Astrocyte (in vitro differentiated cells and primary cell): ENCODE data around the gene AIP. TPM values are rescaled to one million over a fixed set of nuclear protein-coding genes. Genes with fewer than 3 reads are reported as not detected.

Experiments
- DNase-seq: peaks from one replicate; pipeline ENCODE4 v3.0.0-alpha.2; 2010; ENCODE audit warnings: low read depth
- FAIRE-seq: peaks from 2 replicates; lab custom pipeline; 2011; peaks lifted over from hg19 to GRCh38; lab: Jason Lieb, UNC
- H2AFZ ChIP-seq: 2 replicates; pipeline ENCODE4 v1.6.0; 2012; ENCODE audit warnings: low read depth, low read length, inconsistent platforms
- H3K27ac ChIP-seq: 2 replicates; pipeline ENCODE4 v1.5.1; 2011; ENCODE audit warnings: low read depth, low read length, inconsistent platforms
- H3K27me3 ChIP-seq: 2 replicates; pipeline ENCODE4 v1.6.0; 2011; ENCODE audit warnings: low read length, inconsistent platforms; ENCODE audit not compliant: insufficient read depth
- H3K36me3 ChIP-seq: 2 replicates; pipeline ENCODE4 v1.5.1; 2011; ENCODE audit warnings: low read length, inconsistent platforms; ENCODE audit not compliant: insufficient read depth
- H3K4me1 ChIP-seq: 2 replicates; pipeline ENCODE4 v1.5.1; 2011; ENCODE audit warnings: low read length, inconsistent platforms; ENCODE audit not compliant: insufficient read depth
- H3K4me2 ChIP-seq: 2 replicates; pipeline ENCODE4 v1.6.0; 2012; ENCODE audit warnings: low read length, inconsistent platforms
- H3K4me3 ChIP-seq: 2 replicates; pipeline ENCODE4 v1.5.1; 2011; ENCODE audit warnings: low read depth, mild to moderate bottlenecking, low read length, inconsistent platforms; ENCODE audit not compliant: insufficient read depth
- H3K79me2 ChIP-seq: 2 replicates; pipeline ENCODE4 v1.6.0; 2012; ENCODE audit warnings: mild to moderate bottlenecking, low read length, inconsistent platforms; ENCODE audit not compliant: insufficient read depth
- H3K9ac ChIP-seq: 2 replicates; pipeline ENCODE4 v1.6.0; 2012; ENCODE audit warnings: mild to moderate bottlenecking, low read length, inconsistent platforms
- H3K9me3 ChIP-seq: 2 replicates; pipeline ENCODE4 v1.5.1; 2012; ENCODE audit warnings: low read depth, mild to moderate bottlenecking, low read length, inconsistent platforms; ENCODE audit not compliant: insufficient read depth
- H4K20me1 ChIP-seq: 2 replicates; pipeline ENCODE4 v1.6.0; 2012; ENCODE audit warnings: low read length, inconsistent platforms; ENCODE audit not compliant: insufficient read depth
- H3K27ac Mint-ChIP-seq: one replicate; pipeline ENCODE4 v1.8.0; 2021; ENCODE audit warnings: mild to moderate bottlenecking, mixed read lengths; ENCODE audit not compliant: unreplicated experiment
- H3K27me3 Mint-ChIP-seq: one replicate; pipeline ENCODE4 v1.8.0; 2021; ENCODE audit warnings: low read depth, mixed read lengths; ENCODE audit not compliant: unreplicated experiment
- H3K36me3 Mint-ChIP-seq: one replicate; pipeline ENCODE4 v1.8.0; 2021; ENCODE audit warnings: low read depth, mixed read lengths; ENCODE audit not compliant: unreplicated experiment
- H3K4me1 Mint-ChIP-seq: one replicate; pipeline ENCODE4 v1.8.0; 2021; ENCODE audit warnings: low read depth, mixed read lengths; ENCODE audit not compliant: unreplicated experiment
- H3K4me3 Mint-ChIP-seq: one replicate; pipeline ENCODE4 v1.8.0; 2021; ENCODE audit warnings: mild to moderate bottlenecking, moderate library complexity, mixed read lengths; ENCODE audit not compliant: unreplicated experiment
- H3K9me3 Mint-ChIP-seq: one replicate; pipeline ENCODE4 v1.8.0; 2021; ENCODE audit warnings: mild to moderate bottlenecking, mixed read lengths; ENCODE audit not compliant: unreplicated experiment
- CTCF ChIP-seq: IDR thresholded peaks from 2 replicates; pipeline ENCODE4 v1.5.1; 2011; ENCODE audit warnings: low read depth, mild to moderate bottlenecking, inconsistent platforms, low read length, moderate library complexity; ENCODE audit not compliant: insufficient read depth
- EZH2 ChIP-seq: IDR thresholded peaks from 2 replicates; pipeline ENCODE4 v1.6.1; 2012; ENCODE audit warnings: mild to moderate bottlenecking, low read length, inconsistent platforms; ENCODE audit not compliant: insufficient read depth
- total RNA-seq: library from RNA; stranded (reverse); gene quantifications from 2 replicates; pipeline ENCODE4 v1.2.1, GENCODE V29; 2021

AIP gene
- total RNA-seq, 1 donor from 2014 or later = 43.6 TPM

- H3K27ac Mint-ChIP-seq = no peak overlapping the region
- Histone ChIP-seq H3K4me2 (no peak overlapping the region), H3K36me3 (peaks cover 2% of the 10 kb centered on the region), H3K4me3 (no peak overlapping the region), H3K9me3 (no peaks in the 10 kb centered on the region), H4K20me1 (peaks cover 28% of the 10 kb centered on the region), H3K79me2 (peaks cover 18% of the 10 kb centered on the region), H3K27ac (no peak overlapping the region), H3K4me1 (peaks cover 10% of the 10 kb centered on the region), H3K9ac (no peak overlapping the region), H3K27me3 (no peaks in the 10 kb centered on the region), H2AFZ (no peak overlapping the region)
- no peaks in the 10 kb centered on the region for H3K9me3 Mint-ChIP-seq
- no peaks in the 10 kb centered on the region for H3K27me3 Mint-ChIP-seq
- TF ChIP-seq CTCF (no peak), EZH2 (no peak)
- DNase-seq (no peak), FAIRE-seq (no peak)
- H3K4me1 Mint-ChIP-seq = no peaks in the 10 kb centered on the region
- H3K36me3 Mint-ChIP-seq = peaks cover 14% of the 10 kb centered on the region
- H3K4me3 Mint-ChIP-seq = no peak overlapping the region
Observed at GRCh38 chr11:67499808-67500483, 17.1 kb downstream of the AIP start.

DNA sequence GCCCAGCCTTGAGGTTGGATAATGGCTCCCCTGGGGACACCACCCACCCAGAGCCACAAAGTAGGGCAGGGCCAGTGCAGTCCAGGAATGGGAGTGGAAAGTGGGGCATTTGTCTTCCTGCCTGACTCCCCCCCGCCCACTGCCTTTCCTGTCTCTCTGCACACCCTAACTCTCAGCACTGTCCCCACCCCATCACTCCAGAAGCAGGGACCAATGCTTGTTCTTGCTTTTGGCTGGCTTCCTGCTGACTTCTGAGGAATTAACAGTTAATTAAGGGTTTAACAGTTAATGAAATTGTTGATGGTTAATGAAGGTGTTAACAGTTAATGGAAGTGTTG lies 17.6 kb downstream of the AIP start:
- peaks cover 2% of the 10 kb centered on the region for H3K36me3 ChIP-seq
- peaks cover 18% of the 10 kb centered on the region for H3K79me2 ChIP-seq
- no peak overlapping the region for H3K4me3 ChIP-seq
- H3K36me3 Mint-ChIP-seq = peaks cover 14% of the 10 kb centered on the region
- no peaks in the 10 kb centered on the region for H3K27me3 Mint-ChIP-seq
- H3K9me3 Mint-ChIP-seq = no peaks in the 10 kb centered on the region
- no peak overlapping the region for H2AFZ ChIP-seq
- H3K9me3 ChIP-seq = no peaks in the 10 kb centered on the region
- no peak for DNase-seq
- FAIRE-seq = no peak
- no peak overlapping the region for H3K27ac ChIP-seq
- H3K4me2 ChIP-seq = no peak overlapping the region
- no peaks in the 10 kb centered on the region for H3K27me3 ChIP-seq
- H3K9ac ChIP-seq = no peak overlapping the region
- H3K4me3 Mint-ChIP-seq = no peak overlapping the region
- H4K20me1 ChIP-seq = peaks cover 29% of the 10 kb centered on the region
- H3K4me1 ChIP-seq = peaks cover 13% of the 10 kb centered on the region
- TF ChIP-seq CTCF (no peak), EZH2 (no peak)
- no peak overlapping the region for H3K27ac Mint-ChIP-seq
- H3K4me1 Mint-ChIP-seq = no peaks in the 10 kb centered on the region
